ENCODE measurements around the gene COBLL1.

GRCh38 chr2:164662066-164662465, 179.6 kb downstream of the COBLL1 start:
- TF ChIP-seq CTCF (IDR thresholded peaks at IDR 0.05) (no peak), POLR2A (IDR thresholded peaks at IDR 0.05) (no peak)
